ENCODE data around the gene C1D. TPM values are rescaled to one million over a fixed set of nuclear protein-coding genes. Genes with fewer than 3 reads are reported as not detected.

C1D gene
- total RNA-seq, 4 donors from 2014 or later, result 7.1 to 35.3 (median 10.6) TPM

GRCh38 chr2:68023904-68024303, 38.9 kb downstream of the C1D start:
- H3K4me3 ChIP-seq, result no peak overlapping the region
- no peaks in the 10 kb centered on the region for H3K27me3 ChIP-seq
- H3K4me1 ChIP-seq, result no peaks in the 10 kb centered on the region
- no peak overlapping the region for H3K27ac ChIP-seq
- no peak for DNase-seq
- TF ChIP-seq POLR2A (IDR thresholded peaks at IDR 0.05) (no peak), CTCF (IDR thresholded peaks at IDR 0.05) (no peak)
- H3K36me3 ChIP-seq, result no peaks in the 10 kb centered on the region
- H3K9me3 ChIP-seq, result no peaks in the 10 kb centered on the region

GRCh38 chr2:68018727-68019126, 44.1 kb downstream of the C1D start:
- Histone ChIP-seq H3K36me3 (no peaks in the 10 kb centered on the region), H3K4me1 (no peaks in the 10 kb centered on the region), H3K27me3 (no peaks in the 10 kb centered on the region), H3K27ac (no peak overlapping the region), H3K9me3 (no peaks in the 10 kb centered on the region), H3K4me3 (no peak overlapping the region)
- TF ChIP-seq POLR2A (IDR thresholded peaks at IDR 0.05) (no peak), CTCF (IDR thresholded peaks at IDR 0.05) (no peak)
- no peak for DNase-seq

GRCh38 chr2:68009526-68009925, 53.3 kb downstream of the C1D start:
- DNase-seq, result no peak
- no peaks in the 10 kb centered on the region for H3K36me3 ChIP-seq
- H3K27me3 ChIP-seq, result no peaks in the 10 kb centered on the region
- TF ChIP-seq CTCF (IDR thresholded peaks at IDR 0.05), result no peak
- no peak for TF ChIP-seq POLR2A (IDR thresholded peaks at IDR 0.05)
- H3K9me3 ChIP-seq, result no peaks in the 10 kb centered on the region
- no peak overlapping the region for H3K4me3 ChIP-seq
- H3K4me1 ChIP-seq, result no peaks in the 10 kb centered on the region
- no peak overlapping the region for H3K27ac ChIP-seq

GRCh38 chr2:68000170-68000825, 62.5 kb downstream of the C1D start:
- TF ChIP-seq POLR2A (IDR thresholded peaks at IDR 0.05) (no peak), CTCF (IDR thresholded peaks at IDR 0.05) (no peak)
- DNase-seq, result no peak
- no peak overlapping the region for H3K4me3 ChIP-seq

GRCh38 chr2:67999332-67999731, 63.5 kb downstream of the C1D start:
- Histone ChIP-seq H3K4me1 (no peaks in the 10 kb centered on the region), H3K9me3 (no peaks in the 10 kb centered on the region), H3K4me3 (no peak overlapping the region), H3K36me3 (no peaks in the 10 kb centered on the region), H3K27me3 (no peaks in the 10 kb centered on the region), H3K27ac (no peak overlapping the region)
- DNase-seq, result no peak
- no peak for TF ChIP-seq POLR2A (IDR thresholded peaks at IDR 0.05)
- TF ChIP-seq CTCF (IDR thresholded peaks at IDR 0.05), result no peak

More at GRCh38 chr2:68000170-68000825, 62.5 kb downstream of the C1D start:
- Histone ChIP-seq H3K27me3 (no peaks in the 10 kb centered on the region), H3K9me3 (no peaks in the 10 kb centered on the region), H3K4me1 (no peaks in the 10 kb centered on the region), H3K27ac (no peak overlapping the region), H3K36me3 (no peaks in the 10 kb centered on the region)

- no peak overlapping the region for H3K27ac ChIP-seq
- no peaks in the 10 kb centered on the region for H3K4me1 ChIP-seq
- no peaks in the 10 kb centered on the region for H3K27me3 ChIP-seq
- H3K36me3 ChIP-seq, result no peaks in the 10 kb centered on the region
- H3K9me3 ChIP-seq, result no peaks in the 10 kb centered on the region
- TF ChIP-seq POLR2A (IDR thresholded peaks at IDR 0.05) (no peak), CTCF (IDR thresholded peaks at IDR 0.05) (no peak)
- no peak for DNase-seq
- H3K4me3 ChIP-seq, result no peak overlapping the region
These were observed 64.9 kb downstream of the C1D start for GRCh38 chr2:67997903-67998302.
